Fibroblast of skin of back (primary cell): ENCODE results near the gene KPNB1.

Experiments
- DNase-seq: peaks from one replicate; pipeline ENCODE4 v3.0.0-alpha.2; 2013

Gene KPNB1

GRCh38 chr17:47730681-47731080 lies 81.0 kb downstream of the KPNB1 start:
- DNase-seq, result no peak

- DNase-seq, result no peak
Observed at GRCh38 chr17:47731396-47731795, 81.7 kb downstream of the KPNB1 start.

GRCh38 chr17:47732399-47733046 lies 82.8 kb downstream of the KPNB1 start:
- DNase-seq, result no peak

GRCh38 chr17:47733047-47733673 lies 83.4 kb downstream of the KPNB1 start, which contains the start of gene TBX21:
TBX21 (plus strand) TSS chr17:47733236; CDS start chr17:47733455, 219 bp downstream.
- DNase-seq, result peak; percentile 67

- DNase-seq, result no peak
Observed at GRCh38 chr17:47733674-47734410, 84.1 kb downstream of the KPNB1 start.

- no peak for DNase-seq
Observed at GRCh38 chr17:47735139-47735464, 85.4 kb downstream of the KPNB1 start.
